LNCAP (cell line): ENCODE measurements around the gene AOC2.

Experiments used
- CTCF ChIP-seq: fragments of 450-650 bp; IDR thresholded peaks from 2 replicates; pipeline ENCODE4 v1.5.1; 2017; ENCODE audit warnings: mild to moderate bottlenecking

Gene AOC2

GRCh38 chr17:42868338-42868737, 24.0 kb downstream of the AOC2 start:
- TF ChIP-seq CTCF, result no peak

- TF ChIP-seq CTCF, result no peak
Measured at GRCh38 chr17:42871647-42872046, 27.3 kb downstream of the AOC2 start.

- no peak for TF ChIP-seq CTCF
Measured at GRCh38 chr17:42872251-42872965, 28.0 kb downstream of the AOC2 start.

DNA sequence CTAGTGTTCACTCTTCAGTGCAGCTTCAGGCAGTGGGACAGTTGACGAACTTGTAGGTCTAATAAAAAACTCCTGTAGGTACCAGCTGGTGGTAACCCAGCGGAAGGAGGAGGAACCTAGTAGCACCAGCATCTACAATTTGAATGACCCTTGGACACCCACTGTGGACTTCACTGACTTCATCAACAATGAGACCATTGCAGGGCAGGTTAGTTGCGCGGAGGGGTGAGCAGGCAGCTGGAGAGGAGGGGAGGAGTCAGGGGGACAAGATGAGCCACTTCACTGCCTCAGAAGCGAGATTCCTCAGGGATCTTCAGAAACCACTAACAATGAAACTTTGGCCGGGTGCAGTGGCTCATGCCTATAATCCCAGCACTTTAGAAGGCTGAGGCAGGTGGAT, 28.9 kb downstream of the AOC2 start:
- no peak for TF ChIP-seq CTCF

GRCh38 chr17:42877037-42877436, 32.7 kb downstream of the AOC2 start:
- TF ChIP-seq CTCF, result no peak

DNA sequence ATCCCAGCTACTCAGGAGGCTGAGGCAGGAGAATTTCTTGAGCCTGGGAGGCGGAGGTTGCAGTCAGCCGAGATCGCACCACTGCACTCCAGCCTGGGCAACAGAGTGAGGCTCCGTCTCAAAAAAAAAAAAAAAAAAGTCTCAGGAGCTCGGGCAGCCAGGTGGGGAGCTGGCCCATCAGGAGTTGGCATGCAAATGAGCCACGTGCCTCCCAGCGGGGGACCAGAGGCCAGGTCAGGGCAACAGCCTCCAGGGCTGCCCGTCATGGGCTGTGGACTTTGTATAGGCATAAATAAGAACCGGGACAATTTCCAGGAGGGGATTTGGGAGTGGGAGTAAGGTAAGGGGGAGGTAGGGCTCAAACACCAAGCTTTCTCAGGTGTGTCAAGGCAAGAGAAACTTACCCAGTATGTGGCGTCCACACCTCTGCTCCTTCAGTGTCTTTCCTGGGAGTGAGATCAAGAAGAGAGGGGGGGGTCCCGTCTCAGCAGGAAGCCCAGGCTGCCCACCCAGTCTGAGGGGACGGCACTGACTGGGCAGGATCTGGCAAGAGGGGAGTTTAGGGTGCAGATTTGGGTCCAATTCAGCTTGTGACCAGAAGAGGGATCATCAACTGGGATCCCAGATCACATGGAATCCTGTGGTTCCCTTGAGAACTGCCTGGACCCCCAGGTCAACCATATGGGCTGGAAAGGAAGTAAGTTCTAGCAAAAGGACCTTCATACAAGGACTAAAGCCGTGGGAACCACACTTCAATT, 33.9 kb downstream of the AOC2 start:
- TF ChIP-seq CTCF, result no peak

- no peak for TF ChIP-seq CTCF
Measured at GRCh38 chr17:42878924-42879595, 34.7 kb downstream of the AOC2 start.
